HFF-Myc (cell line): Measurements from ENCODE around the gene FBXO15.

Experiments
- DNase-seq: peaks from one replicate; pipeline ENCODE4 v3.0.0-alpha.2; 2011; ENCODE audit warnings: low read depth; ENCODE audit errors: extremely low read depth
- H3K4me3 ChIP-seq: replicated peaks from 2 replicates; pipeline ENCODE4 v1.5.1; 2011; ENCODE audit warnings: low read depth, mild to moderate bottlenecking, control low read depth, low read length
- CTCF ChIP-seq: IDR thresholded peaks from 2 replicates; pipeline ENCODE4 v1.5.1; 2012; ENCODE audit warnings: mild to moderate bottlenecking, low read depth, low read length, control low read depth; ENCODE audit errors: missing control alignments

The FBXO15 gene

GRCh38 chr18:74081966-74082741, 65.5 kb downstream of the FBXO15 start:
- TF ChIP-seq CTCF: peak; percentile 62

DNA sequence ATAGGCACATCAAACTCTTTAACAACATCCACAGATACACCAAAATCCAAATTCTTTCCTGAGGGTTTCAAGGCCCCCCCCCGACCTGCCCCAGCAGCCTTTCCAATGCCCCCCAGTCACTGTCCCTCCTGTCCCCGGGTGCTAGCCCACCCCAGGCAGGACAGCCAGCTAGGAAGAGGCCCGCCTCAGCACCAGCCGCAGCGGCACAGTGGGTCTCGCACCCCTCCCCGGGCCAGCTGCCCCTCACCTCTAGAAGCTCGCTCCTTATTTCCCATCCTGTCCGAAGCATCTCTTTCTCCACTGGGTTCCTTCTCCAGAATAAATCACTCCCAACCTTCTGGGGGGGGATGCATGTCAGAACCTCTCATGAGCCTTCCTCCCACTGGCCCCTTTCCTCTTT, 69.4 kb downstream of the FBXO15 start:
- no peak for TF ChIP-seq CTCF
- H3K4me3 ChIP-seq: no peak overlapping the region
- no peak for DNase-seq

More at GRCh38 chr18:74081966-74082741, 65.5 kb downstream of the FBXO15 start:
- DNase-seq: no peak
- H3K4me3 ChIP-seq: no peak overlapping the region

GRCh38 chr18:74074668-74075564, 72.7 kb downstream of the FBXO15 start:
- TF ChIP-seq CTCF: no peak
- H3K4me3 ChIP-seq: no peak overlapping the region
- no peak for DNase-seq

- DNase-seq: no peak
These were observed 73.5 kb downstream of the FBXO15 start for GRCh38 chr18:74073957-74074667.

DNA sequence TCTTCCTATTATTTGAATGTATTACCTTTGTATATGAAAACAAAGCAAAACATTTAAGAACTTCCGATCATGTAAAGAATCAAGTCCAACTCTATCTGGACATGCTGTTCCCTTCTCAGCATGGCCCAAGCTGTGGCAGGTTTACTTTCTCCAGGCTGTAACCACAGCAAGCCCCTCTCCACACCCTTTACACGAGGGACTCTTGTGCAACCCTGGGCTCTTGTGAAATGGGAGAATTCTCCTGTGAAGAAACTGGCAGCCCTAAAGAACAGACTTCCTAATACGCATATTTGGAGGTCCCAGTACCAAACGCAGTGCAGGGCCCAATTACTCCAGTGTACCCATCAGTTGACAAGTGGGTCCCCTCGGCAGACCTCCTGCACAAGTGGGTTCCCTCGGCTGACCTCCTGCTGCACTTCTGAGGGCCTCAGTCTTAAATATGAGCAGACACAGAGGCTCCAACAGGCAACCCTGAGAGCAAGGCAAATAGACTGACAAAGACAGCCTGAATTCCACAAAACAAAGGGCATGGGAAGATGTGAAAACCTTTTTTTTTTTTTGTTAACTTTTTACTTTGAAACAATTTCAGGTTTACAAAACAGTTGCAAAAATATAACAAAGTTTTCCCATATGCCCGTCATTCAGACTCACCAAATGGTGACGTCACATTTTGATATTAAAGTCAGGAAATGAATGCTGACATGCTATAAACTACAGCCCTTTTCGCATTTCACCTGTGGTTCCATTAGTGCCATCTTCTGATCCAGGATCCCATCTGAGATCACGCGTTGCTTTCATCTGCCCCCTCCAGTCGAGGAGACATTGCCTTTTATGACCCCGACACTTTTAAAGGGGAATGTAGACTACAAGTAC, 78.2 kb downstream of the FBXO15 start:
- H3K4me3 ChIP-seq: no peak overlapping the region
- no peak for DNase-seq
- no peak for TF ChIP-seq CTCF

More at GRCh38 chr18:74073957-74074667, 73.5 kb downstream of the FBXO15 start:
- no peak for TF ChIP-seq CTCF
- H3K4me3 ChIP-seq: no peak overlapping the region

- DNase-seq: no peak
- H3K4me3 ChIP-seq: no peak overlapping the region
- TF ChIP-seq CTCF: no peak
These were observed 79.3 kb downstream of the FBXO15 start for GRCh38 chr18:74068296-74068695.
